Stomach (tissue), 9 donors: ENCODE data around the gene SLC39A6. TPM values are rescaled to one million over a fixed set of nuclear protein-coding genes. Genes with fewer than 3 reads are reported as not detected.
A peak's percentile ranks its signal among the peaks of the same experiment; 100 is the strongest.
"Not testable (repeated sequence)": the region's sequence is repeated elsewhere in the genome, so short reads cannot be mapped to it uniquely, and the experiment has no call there.

ENCODE experiments used
- DNase-seq, 2 donors: peaks; one replicate each; pipeline versions ENCODE4 v3.0.0 to v3.0.0-alpha.2; 2013 to 2019
- H3K27ac ChIP-seq, 5 donors: fragments of 200-600 bp in 4 of 5; sonication (generic) in 4 of 5; one replicate each; pipeline ENCODE4 v1.5.1; 2013 to 2019; ENCODE audit warnings: mild to moderate bottlenecking in 1 of 5, moderate library complexity in 1 of 5
- H3K27me3 ChIP-seq, 3 donors: fragments of 200-600 bp; sonication (generic); one replicate each; pipeline ENCODE4 v1.5.1; 2017 to 2019; ENCODE audit warnings: mixed run types in 1 of 3
- H3K36me3 ChIP-seq, 4 donors: fragments of 200-600 bp; sonication (generic); 1 replicate in 3 of 4; 2 replicates in 1 of 4; pipeline ENCODE4 v1.5.1; 2016 to 2019
- H3K4me1 ChIP-seq, 4 donors: fragments of 200-600 bp; sonication (generic); one replicate each; pipeline ENCODE4 v1.5.1; 2016 to 2019
- H3K4me3 ChIP-seq, 4 donors: fragments of 200-600 bp; sonication (generic) in 3 of 4; one replicate each; pipeline ENCODE4 v1.5.1; 2016 to 2019; ENCODE audit warnings: mild to moderate bottlenecking in 1 of 4
- H3K9me3 ChIP-seq, 4 donors: fragments of 200-600 bp; sonication (generic); one replicate each; pipeline ENCODE4 v1.5.1; 2016 to 2019
- EP300 ChIP-seq: sonication (generic); formaldehyde crosslinking; IDR thresholded peaks from one replicate; pipeline ENCODE4 v1.6.1; 2017; ENCODE audit warnings: antibody characterized with exemption
- POLR2A ChIP-seq, 4 donors: fragments of 450-650 bp; IDR thresholded peaks; one replicate each; pipeline ENCODE4 v1.6.1; 2016; ENCODE audit warnings: antibody characterized with exemption in 4 of 4, control low read depth in 2 of 4, mild to moderate bottlenecking in 1 of 4, moderate library complexity in 1 of 4
- POLR2AphosphoS5 ChIP-seq, 3 donors: sonication (generic); formaldehyde crosslinking; IDR thresholded peaks; one replicate each; pipeline ENCODE4 v1.6.1; 2016; ENCODE audit warnings: antibody characterized with exemption in 3 of 3
- WGBS, 5 donors: extraction: QIAGEN DNeasy Blood & Tissue Kit in 3 of 5; methylation state at CpG; one replicate each; pipeline versions ENCODE4 v1.1.5 to v1.1.7; 2013 to 2018; 5-methylcytosine and 5-hydroxymethylcytosine counted together
- intact Hi-C: fragments of 100-400 bp; cut with DNase I; formaldehyde crosslinking; loops from one replicate; pipeline ENCODE4 v1.15.1; 2023; ENCODE audit warnings: low total_unique reads
- polyA plus RNA-seq, 3 donors: library from polyadenylated mRNA; stranded (reverse); fragments of 200-250 nt; gene quantifications; one replicate each; pipeline ENCODE4 v1.2.3, GENCODE V29; 2013
- total RNA-seq, 5 donors: library from RNA; depleted of rRNA; stranded (reverse); fragments of >200 nt; gene quantifications; one replicate each; pipeline versions ENCODE4 v1.1.0 to v1.2.3, GENCODE V29; 2014 to 2016
- TF ChIP-seq, protein P1 (sequence below), 7 experiments: fragments of 450-650 bp in 4 of 7; fragments of 200-600 bp in 3 of 7; sonication (generic) in 3 of 7; IDR thresholded peaks; one replicate each; pipeline ENCODE4 v1.5.1; 2016 to 2019; ENCODE audit warnings: antibody characterized with exemption in 7 of 7, control low read depth in 2 of 7, mild to moderate bottlenecking in 1 of 7
- donor health status: healthy with polysubstance abuse.
- donor health status: Bipolar disorder and iron deficiency.
- donor health status: healthy.

SLC39A6 gene
- total and polyA plus RNA-seq, 8 donors = 4.0 to 33.9 (median 12.7) TPM

DNA sequence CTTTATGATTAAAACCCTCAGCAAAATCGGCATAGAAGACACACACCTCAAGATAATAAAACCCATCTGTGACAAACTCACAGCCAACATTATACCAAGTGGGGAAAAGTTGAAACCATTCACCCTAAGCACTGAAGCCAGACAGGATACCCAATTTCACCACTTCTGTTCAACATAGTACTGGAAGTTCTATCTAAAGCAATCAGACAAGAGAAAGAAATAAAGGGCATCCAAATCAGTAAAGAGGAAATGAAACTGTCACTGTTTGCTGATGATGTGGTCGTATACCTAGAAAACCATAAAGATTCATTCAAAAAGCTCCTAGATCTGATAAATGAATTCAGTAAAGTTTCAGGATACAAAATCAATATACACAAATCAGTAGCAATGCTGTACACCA is 45.4 kb downstream of the SLC39A6 start:
- H3K27me3 ChIP-seq = no peaks in the 10 kb centered on the region
- H3K4me3 ChIP-seq = no peak overlapping the region
- WGBS, 5 donors = 74 to 76% (median 76%) methylated on average over 2 of the region's 2 CpGs
- TF ChIP-seq EP300 = no peak
- TF ChIP-seq, protein P1, sequence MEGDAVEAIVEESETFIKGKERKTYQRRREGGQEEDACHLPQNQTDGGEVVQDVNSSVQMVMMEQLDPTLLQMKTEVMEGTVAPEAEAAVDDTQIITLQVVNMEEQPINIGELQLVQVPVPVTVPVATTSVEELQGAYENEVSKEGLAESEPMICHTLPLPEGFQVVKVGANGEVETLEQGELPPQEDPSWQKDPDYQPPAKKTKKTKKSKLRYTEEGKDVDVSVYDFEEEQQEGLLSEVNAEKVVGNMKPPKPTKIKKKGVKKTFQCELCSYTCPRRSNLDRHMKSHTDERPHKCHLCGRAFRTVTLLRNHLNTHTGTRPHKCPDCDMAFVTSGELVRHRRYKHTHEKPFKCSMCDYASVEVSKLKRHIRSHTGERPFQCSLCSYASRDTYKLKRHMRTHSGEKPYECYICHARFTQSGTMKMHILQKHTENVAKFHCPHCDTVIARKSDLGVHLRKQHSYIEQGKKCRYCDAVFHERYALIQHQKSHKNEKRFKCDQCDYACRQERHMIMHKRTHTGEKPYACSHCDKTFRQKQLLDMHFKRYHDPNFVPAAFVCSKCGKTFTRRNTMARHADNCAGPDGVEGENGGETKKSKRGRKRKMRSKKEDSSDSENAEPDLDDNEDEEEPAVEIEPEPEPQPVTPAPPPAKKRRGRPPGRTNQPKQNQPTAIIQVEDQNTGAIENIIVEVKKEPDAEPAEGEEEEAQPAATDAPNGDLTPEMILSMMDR (IDR thresholded peaks at IDR 0.05) = no peak
- H3K36me3 ChIP-seq = no peaks in the 10 kb centered on the region
- intact Hi-C loops = no loop called here
- DNase-seq = no peak
- H3K4me1 ChIP-seq = no peaks in the 10 kb centered on the region
- H3K27ac ChIP-seq = no peak overlapping the region
- H3K9me3 ChIP-seq = peaks cover 0 to 16% (median 8%) of the 10 kb centered on the region in 4 donors

DNA sequence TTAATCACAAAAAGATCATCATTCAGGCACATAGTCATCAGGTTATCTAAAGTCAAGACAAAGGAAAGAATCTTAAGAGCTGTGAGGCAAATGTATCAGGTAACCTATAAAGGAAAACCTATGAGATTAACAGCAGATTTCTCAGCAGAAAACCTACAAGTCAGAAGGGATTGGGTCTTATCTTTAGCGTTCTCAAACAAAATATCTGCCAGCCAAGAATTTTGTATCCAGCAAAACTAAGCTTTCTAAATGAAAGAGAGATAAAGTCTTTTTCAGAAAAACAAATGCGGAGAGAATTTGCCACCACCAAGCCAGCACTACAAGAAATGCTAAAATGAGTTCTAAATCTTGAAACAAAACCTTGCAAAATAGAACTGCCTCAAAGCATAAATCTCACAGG is 48.0 kb downstream of the SLC39A6 start:
- H3K4me1 ChIP-seq, H3K27ac ChIP-seq, intact Hi-C loops, H3K4me3 ChIP-seq, H3K36me3 ChIP-seq, DNase-seq, H3K27me3 ChIP-seq: not testable (repeated sequence)
- WGBS, 5 donors = 80 to 94% (median 90%) methylated on average over 2 of the region's 2 CpGs
- peaks cover 0 to 16% (median 8%) of the 10 kb centered on the region in 4 donors for H3K9me3 ChIP-seq

DNA sequence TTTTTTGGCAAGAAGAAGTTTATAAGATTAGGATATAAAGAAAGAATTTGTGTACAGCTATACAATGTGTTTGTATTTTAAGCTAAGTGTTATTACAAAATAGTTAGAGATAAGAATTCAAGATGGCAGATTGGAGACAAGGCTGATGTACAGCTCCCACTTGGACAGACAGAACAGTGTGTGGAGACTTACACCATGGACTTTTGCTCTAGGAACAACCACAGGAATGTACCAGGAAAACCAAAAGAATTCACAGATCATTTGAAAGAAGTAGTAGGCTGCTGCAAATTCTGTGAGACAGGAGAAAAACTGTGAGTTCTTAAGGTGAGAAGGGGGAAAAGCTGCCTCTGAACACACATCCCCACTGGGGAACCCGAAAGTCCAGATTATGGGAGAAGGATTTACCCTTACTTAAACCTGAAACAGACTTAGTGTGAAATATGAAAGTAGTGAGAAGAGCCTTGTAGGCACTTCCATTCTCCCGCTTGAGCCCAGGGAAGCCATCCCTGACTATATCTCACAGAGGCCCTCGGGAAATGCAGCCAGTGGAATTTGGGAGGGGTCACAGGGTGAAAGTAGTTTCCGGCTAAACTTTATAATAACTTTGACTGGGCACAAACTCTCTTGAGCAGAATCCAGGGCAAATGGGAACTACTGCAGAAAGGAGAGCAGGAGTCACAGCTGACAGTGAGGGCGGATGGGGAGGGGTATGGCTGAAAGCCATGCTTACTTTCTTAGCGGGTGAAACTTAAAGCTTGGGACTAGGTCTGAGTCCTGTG is 50.2 kb downstream of the SLC39A6 start:
- Histone ChIP-seq H3K4me1 (no peaks in the 10 kb centered on the region), H3K9me3 (peaks cover 0 to 16% (median 8%) of the 10 kb centered on the region in 4 donors), H3K36me3 (no peaks in the 10 kb centered on the region), H3K4me3 (no peak overlapping the region), H3K27me3 (peaks cover 0 to 14% (median 0%) of the 10 kb centered on the region in 3 donors), H3K27ac (no peak overlapping the region)
- intact Hi-C loops = no loop called here
- no peak for DNase-seq
- TF ChIP-seq, protein P1 (IDR thresholded peaks at IDR 0.05) = no peak
- TF ChIP-seq POLR2A (IDR thresholded peaks at IDR 0.05) (no peak), POLR2AphosphoS5 (IDR thresholded peaks at IDR 0.05) (no peak), EP300 (no peak)
- 75 to 85% (median 80%) methylated on average over 6 of the region's 6 CpGs for WGBS, 5 donors

DNA sequence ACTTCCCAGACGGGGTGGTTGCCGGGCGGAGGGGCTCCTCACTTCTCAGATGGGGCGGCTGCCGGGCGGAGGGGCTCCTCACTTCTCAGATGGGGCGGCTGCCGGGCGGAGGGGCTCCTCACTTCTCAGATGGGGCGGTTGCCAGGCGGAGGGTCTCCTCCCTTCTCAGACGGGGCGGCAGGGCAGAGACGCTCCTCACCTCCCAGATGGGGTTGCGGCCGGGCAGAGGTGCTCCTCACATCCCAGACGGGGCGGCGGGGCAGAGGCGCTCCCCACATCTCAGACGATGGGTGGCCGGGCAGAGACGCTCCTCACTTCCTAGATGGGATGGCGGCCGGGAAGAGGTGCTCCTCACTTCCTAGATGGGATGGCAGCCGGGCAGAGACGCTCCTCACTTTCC is 51.4 kb downstream of the SLC39A6 start:
- 92 to 100% (median 97%) methylated on average over 1 to 14 of the region's 27 CpGs; no CpG with 5 or more reads in 1 of the 5 donors for WGBS, 5 donors
- DNase-seq, intact Hi-C loops, H3K27ac ChIP-seq, H3K4me3 ChIP-seq, H3K4me1 ChIP-seq, H3K36me3 ChIP-seq: not testable (repeated sequence)
- Histone ChIP-seq H3K9me3 (peaks cover 0 to 16% (median 8%) of the 10 kb centered on the region in 4 donors), H3K27me3 (peaks cover 0 to 14% (median 0%) of the 10 kb centered on the region in 3 donors)

DNA sequence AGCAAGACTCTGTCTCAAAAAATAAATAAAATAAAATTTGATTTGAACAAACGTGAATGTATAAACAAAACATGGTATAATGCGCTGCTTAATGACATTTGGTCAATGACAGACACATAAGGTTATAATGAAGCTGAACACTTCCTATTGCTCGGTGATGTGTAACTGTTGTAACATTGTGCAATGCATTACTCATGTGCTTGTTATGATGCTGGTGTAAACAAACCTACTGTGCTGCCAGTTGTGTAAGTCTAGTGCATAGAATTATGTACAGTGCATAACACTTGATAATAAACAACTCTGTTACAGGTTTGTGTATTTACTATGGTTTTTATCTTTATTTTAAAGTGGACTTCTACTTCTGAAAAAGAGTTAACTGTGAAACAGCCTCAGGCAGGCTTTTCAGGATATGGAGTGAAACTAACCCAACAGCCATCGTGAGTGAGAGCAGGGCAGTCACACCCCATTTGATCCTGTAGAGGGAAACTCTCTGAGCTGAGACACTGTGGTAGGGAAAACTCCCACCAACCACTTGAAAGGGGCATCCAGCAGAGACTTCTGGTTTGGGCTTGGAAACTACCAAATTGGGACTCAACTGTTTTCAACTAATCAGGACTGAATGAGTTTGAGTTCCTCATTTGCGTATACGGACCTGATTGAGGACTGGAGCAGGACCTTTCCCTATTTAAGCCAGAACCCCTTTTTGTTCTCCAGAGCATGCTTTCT is 53.1 kb downstream of the SLC39A6 start:
- Histone ChIP-seq H3K27me3 (peaks cover 0 to 20% (median 0%) of the 10 kb centered on the region in 3 donors), H3K4me3 (no peak overlapping the region), H3K27ac (no peak overlapping the region), H3K4me1 (no peaks in the 10 kb centered on the region), H3K36me3 (no peaks in the 10 kb centered on the region), H3K9me3 (peaks cover 0 to 11% (median 4%) of the 10 kb centered on the region in 4 donors)
- TF ChIP-seq, protein P1 (IDR thresholded peaks at IDR 0.05) = no peak
- TF ChIP-seq POLR2AphosphoS5 (IDR thresholded peaks at IDR 0.05) = peak in 2 of 3 donors; percentile 55 to 63
- intact Hi-C loops = no loop called here
- DNase-seq = no peak
- 62 to 70% (median 63%) methylated on average over 6 of the region's 6 CpGs for WGBS, 5 donors
